GM04503 (cell line): Measurements from ENCODE around the gene RUVBL2.
"Not testable (repeated sequence)": the region's sequence is repeated elsewhere in the genome, so short reads cannot be mapped to it uniquely, and the experiment has no call there.

Experiments used
- DNase-seq: peaks from one replicate; pipeline ENCODE4 v3.0.0-alpha.2; 2012; ENCODE audit warnings: low read depth

The RUVBL2 gene

DNA sequence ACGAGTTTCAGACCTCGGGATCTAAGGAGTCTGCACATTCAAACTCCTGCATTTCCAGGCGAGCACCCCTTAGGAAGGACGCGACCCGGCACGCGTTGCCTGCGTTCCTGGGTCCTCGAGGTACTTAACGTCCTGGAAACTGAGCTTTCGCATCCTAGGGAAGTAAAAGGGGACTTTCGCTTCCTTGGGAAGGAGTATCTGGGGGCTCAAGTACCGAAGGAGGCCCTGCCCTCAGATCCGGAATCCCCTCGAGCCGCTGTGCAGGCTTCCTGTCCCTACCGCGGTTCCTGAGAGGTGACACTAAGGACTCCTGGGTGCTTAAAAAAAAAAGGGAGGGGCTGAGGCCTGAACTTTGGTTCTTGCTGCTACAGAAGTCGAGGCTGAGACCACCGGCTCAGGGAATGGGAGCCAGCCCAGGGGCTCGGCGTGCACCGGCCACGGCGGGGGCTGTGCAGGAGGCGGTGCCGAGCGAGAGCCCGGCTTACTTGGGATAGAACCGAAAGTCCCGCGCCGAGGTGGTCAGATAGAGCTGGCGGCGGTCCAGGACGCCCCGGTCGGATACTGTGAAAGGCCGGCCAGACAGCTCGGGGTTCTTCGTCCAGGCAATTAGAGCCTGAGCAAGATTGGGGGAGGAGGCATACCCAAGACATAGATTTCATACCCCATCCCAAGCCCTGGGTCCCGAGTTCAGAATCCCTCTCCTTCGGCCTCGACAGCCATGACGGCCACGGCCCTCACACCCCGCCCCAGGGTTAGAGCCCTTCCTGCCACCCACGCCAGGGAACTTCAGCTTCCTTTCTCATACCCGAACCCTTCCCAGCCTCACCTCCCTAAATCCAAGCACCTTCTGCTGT, 24.9 kb downstream of the RUVBL2 start:
- DNase-seq: not testable (repeated sequence)

DNA sequence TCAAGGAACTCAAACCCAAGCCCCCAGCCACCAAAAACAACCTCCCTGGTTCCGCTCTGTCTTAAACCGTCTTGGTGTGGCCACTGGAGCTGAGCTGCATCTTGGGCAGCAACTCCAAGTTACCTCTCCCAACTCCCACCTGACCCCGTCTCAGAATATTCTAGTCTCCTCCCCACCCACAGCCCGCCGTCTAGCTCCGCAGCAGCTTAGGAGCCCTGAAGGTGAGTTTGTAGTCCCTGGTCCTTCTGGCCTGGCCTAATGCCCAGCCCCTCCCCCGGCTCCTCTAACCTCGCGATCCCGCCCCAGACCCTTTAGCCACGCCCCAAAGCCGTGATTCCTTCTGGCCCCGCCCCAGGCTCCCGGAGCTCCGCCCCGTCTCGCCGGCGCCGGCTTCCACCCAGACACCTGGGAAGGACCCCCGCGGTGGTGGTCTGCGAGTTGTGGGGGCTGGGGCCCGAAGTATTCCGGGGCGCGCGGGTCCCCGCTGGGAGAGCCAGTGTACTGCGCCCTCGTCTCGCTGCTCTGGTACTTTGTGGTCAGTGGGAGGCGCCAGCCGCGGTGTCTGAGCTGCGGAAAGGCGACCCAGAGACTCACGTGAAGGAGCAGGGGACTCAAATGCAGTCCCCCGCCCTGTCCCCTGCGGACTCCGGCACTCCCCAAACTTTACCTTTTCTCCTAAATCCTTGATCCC, 25.7 kb downstream of the RUVBL2 start:
- DNase-seq: no peak

DNA sequence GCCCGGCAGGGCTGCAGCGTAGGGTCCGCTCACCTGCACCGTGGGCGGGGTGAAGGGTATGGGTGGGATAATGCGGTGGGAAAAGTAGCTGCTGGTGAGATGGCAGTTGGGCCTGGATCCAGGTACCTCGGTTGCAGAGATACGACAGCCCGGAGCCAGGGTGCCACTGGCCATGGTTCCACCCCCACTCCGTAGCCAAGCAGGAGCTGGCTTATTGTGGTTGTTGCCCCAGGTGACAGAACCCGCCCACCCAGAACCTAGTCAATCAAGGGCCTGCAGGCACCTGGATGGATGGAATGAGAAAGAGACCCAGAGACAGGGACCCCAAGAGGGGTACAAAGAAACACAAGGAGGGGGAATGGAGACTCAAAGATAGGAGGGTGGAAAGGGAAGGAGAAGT, 26.7 kb downstream of the RUVBL2 start:
- DNase-seq: no peak

DNA sequence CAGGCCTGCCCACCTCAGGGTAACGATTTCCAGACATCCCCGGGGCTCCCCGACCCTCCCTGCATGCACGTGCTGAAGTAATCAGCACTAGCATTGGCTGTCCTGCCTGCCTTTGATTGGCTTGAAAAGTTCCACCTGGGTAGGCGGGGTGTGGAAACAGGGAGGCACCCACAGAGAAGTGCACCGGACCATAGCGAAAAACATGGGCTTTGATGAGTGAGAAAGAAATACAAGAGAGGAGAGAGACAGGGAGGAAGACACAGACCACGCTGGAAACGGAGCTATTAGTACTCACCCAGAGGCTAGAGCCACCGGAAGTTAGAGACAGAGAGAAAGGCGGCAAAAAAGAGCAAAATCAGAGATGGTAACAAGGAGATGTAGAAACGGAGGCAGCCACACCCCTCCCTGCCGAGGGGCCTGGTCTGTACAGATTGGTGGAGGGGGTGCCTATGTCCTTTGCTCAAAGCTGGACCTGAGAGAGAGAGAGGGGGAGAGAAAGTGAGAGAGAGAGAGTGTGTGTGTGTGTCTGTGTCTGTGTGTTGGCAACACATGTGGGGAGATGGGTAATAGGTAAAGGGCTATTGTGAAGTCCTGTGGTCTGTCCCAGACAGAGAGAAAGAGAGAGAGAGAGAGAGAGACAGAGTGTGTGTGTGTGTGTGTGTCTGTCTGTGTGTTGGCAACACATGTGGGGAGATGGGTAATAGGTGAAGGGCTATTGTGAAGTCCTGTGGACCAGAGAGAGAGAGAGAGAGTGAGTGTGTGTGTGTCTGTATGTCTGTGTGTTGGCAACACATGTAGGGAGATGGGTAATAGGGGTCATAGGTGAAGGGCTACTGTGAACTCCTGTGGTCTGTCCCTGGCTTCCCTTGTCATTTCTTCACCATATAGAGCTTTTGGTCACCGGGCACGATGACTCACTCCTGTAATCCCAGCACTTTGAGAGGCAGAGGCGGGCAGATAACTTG, 27.5 kb downstream of the RUVBL2 start:
- no peak for DNase-seq

DNA sequence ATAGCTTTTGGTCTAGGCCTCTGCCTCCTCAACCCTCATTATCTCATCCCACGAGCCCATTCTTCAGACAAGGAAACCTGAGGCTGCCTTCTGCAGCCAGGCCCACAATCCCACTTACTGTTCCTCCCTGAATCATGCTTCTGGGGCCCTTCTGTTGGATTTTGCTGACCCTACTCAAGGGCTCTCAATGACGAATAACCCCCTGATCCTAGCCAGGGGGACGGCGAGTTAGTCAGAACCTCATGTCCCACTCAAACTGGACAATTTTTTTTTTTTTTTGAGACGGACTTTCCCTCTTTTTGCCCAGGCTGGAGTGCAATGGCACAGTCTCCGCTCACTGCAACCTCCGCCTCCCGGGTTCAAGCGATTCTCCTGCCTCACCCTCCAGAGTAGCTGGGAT, 28.4 kb downstream of the RUVBL2 start:
- DNase-seq: no peak

DNA sequence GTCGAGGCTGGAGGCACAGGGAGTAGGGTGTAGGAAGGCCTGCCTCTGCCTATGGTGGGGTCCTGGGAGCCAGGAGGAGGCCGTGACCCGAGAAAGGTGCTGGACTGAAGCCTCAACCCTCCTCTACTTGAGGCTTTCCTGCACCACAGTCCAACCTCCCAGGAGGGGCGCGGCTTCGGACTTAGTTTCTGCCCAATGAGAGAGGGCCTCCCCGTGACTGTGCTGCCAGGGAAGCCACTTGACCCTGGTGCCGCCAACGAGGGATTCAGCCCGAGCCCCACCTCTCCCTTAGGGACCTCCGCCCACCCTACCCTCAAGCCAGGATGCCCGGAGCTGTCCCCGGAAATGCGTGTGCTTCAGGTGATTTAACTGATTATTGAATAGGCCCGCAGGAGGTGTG, 30.5 kb downstream of the RUVBL2 start, which contains the start of gene CGB3:
TSS of gene CGB3 (minus strand) at position 101 of the 400 bp plus-strand sequence. CDS start 362 bp downstream, outside the sequence.
- not testable (repeated sequence) for DNase-seq

DNA sequence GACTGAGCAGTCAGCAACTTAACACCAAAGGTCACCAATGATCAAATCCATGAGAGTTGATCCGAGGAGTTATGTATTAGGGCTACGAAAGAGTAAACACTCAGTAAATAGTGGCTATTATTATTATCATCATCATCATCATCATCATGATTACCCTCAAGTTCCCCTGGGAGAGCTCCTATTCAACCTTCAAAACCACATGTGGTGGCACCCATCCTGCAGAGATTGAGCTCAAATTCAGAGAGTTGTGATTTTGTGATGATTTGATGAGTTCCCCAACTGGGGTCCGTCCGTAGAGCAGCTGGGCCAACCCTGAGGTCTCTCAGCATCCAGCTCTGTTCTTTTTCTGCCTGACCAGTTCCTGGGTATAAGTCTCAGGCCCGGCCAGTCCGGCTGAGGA, 31.4 kb downstream of the RUVBL2 start:
- not testable (repeated sequence) for DNase-seq

DNA sequence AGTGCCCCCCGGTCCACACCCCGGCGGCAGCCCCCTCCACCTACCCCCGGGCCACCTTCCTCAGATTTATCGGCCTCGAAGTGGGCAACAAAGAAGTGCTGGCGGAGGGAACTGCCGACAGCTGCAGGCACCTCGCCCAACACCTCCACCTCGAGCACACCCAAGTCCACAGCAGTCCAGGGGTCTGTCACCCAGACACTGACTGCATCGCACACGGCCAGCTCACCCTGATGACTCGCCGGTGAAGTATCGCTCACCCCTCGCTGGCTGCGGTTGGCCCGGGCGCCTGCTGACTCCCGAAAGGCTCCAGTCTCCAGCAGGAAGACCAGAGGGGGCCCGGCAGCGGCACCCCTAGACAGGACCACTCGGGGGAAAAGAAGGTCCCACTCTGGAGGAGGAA, 31.9 kb downstream of the RUVBL2 start:
- not testable (repeated sequence) for DNase-seq

DNA sequence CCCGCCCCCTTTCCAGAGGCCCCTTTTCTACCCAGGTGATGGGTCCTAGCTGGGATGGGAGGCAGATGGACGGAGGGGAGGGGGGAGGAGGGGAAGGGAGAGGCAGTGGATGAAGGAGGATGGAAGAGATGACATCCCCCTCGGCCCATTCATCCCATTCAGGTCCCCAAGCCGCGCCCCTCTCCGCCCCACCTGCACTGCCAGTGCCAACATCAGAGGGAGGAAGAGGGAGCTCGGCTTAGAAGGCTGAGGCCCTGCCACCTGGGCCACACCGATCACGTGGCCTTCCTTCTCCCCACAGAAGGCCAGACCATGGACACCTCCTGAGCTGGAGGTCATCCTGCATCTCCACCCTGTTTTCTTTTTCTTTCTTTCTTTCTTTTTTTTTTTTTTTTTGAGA, 35.0 kb downstream of the RUVBL2 start:
- DNase-seq: not testable (repeated sequence)

DNA sequence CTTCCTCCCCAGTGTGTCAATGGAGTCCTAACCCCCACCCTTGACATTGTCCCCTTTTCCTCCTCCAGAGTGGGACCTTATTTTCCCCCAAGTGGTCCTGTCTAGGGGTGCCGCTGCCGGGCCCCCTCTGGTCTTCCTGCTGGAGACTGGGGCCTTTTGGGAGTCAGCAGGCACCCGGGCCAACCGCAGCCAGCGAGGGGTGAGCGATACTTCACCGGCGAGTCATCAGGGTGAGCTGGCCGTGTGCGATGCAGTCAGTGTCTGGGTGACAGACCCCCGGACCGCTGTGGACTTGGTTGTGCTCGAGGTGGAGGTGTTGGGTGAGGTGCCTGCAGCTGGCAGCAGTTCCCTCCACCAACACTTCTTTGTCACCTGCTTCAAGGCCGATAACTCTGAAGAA, 36.1 kb downstream of the RUVBL2 start:
- DNase-seq: not testable (repeated sequence)

DNA sequence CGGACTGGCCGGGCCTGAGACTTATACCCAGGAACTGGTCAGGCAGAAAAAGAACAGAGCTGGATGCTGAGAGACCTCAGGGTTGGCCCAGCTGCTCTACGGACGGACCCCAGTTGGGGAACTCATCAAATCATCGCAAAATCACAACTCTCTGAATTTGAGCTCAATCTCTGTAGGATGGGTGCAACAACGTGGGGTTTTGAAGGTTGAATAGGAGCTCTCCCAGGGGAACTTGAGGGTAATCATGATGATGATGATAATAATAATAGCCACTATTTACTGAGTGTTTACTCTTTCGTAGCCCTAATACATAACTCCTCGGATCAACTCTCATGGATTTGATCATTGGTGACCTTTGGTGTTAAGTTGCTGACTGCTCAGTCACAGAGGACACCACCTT, 36.6 kb downstream of the RUVBL2 start:
- DNase-seq: not testable (repeated sequence)

DNA sequence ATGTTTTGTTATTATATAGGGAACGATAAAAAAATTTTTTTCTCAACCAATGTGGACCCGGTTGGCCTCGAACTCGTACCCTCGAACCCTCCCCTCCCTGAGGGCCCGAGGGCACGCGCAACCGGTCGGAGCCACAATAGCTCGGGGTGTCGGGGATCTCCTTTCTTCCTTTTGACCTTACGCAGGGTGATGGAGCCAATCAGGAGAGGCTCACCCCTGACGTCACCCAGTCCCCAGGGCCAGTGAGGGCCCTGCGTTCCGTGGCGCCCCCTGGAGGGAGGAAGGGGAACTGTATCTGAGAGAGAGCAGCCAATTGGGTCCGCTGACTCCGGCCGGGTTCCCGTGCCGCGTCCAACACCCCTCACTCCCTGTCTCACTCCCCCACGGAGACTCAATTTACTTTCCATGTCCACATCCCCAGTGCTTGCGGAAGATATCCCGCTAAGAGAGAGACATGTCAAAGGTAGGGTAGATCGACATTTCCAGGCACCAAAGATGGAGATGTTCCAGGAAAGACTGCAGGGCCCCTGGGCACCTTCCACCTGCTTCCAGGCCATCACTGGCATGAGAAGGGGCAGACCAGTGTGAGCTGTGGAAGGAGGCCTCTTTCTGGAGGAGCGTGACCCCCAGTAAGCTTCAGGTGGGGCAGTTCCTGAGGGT, 38.1 kb downstream of the RUVBL2 start, which contains the start of gene CGB2:
TSS of gene CGB2 (plus strand) at position 249 of the 660 bp plus-strand sequence. CDS start at position 455, 206 bp downstream.
- not testable (repeated sequence) for DNase-seq

DNA sequence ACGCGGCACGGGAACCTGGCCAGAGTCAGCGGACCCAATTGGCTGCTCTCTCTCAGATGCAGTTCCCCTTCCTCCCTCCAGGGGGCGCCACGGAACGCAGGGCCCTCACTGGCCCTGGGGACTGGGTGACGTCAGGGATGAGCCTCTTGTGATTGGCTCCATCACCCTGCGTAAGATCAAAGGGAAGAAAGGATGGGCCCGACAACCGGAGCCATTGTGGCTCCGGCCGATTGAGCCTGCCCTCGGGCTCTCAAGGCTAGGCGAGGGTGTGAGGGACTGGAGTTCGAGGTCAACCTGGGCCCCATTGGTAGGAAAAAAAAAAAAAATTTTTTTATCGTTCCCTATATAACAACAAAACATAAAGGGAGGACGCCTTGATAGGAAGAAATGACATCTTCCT, 43.1 kb downstream of the RUVBL2 start, which contains the start of gene CGB1:
TSS of gene CGB1 (minus strand) at position 81 of the 400 bp plus-strand sequence. CDS start 184 bp downstream, outside the sequence.
- DNase-seq: not testable (repeated sequence)

DNA sequence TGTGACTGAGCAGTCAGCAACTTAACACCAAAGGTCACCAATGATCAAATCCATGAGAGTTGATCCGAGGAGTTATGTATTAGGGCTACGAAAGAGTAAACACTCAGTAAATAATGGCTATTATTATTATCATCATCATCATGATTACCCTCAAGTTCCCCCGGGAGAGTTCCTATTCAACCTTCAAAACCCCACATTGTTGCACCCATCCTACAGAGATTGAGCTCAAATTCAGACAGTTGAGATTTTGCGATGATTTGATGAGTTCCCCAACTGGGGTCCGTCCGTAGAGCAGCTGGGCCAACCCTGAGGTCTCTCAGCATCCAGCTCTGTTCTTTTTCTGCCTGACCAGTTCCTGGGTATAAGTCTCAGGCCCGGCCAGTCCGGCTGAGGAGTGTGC, 44.4 kb downstream of the RUVBL2 start:
- not testable (repeated sequence) for DNase-seq

DNA sequence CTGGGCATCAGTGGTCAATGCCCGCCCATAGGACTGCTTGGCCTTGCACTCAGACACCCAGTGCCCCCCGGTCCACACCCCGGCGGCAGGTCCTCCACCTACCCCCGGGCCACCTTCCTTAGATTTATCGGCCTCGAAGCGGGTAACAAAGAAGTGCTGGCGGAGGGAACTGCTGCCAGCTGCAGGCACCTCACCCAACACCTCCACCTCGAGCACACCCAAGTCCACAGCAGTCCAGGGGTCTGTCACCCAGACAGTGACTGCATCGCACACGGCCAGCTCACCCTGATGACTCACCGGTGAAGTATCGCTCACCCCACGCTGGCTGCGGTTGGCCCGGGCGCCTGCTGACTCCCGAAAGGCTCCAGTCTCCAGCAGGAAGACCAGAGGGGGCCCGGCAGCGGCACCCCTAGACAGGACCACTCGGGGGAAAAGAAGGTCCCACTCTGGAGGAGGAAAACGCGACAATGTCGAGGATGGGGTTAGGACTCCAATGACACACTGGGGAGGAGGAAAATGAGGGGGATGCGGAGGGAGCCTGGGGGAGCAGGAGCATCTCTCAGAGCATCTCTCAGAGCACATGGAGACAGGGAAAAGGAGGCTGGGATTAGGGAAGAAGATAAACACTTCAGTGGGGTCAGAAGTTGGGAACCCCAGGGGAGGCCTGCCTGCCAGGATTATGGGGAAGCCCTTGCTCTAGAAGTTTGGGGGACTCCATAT, 45.0 kb downstream of the RUVBL2 start:
- DNase-seq: not testable (repeated sequence)

DNA sequence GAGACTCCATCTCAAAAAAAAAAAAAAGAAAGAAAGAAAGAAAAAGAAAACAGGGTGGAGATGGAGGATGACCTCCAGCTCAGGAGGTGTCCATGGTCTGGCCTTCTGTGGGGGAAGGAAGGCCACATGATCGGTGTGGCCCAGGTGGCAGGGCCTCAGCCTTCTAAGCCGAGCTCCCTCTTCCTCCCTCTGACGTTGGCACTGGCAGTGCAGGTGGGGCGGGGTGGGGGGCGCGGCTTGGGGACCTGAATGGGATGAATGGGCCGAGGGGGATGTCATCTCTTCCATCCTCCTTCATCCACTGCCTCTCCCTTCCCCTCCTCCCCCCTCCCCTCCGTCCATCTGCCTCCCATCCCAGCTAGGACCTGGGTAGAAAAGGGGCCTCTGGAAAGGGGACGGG, 46.0 kb downstream of the RUVBL2 start:
- DNase-seq: not testable (repeated sequence)

DNA sequence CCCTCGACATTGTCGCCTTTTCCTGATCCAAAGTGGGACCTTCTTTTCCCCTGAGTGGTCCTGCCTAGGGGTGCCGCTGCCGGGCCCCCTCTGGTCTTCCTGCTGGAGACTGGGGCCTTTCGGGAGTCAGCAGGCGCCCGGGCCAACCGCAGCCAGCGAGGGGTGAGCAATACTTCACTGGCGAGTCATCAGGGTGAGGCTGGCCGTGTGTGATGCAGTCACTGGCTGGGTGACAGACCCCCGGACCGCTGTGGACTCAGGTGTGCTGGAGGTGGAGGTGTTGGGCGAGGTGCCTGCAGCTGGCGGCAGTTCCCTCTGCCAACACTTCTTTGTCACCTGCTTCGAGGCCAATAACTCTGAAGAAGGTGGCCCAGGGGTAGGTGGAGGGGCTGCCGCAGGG, 48.5 kb downstream of the RUVBL2 start:
- no peak for DNase-seq

DNA sequence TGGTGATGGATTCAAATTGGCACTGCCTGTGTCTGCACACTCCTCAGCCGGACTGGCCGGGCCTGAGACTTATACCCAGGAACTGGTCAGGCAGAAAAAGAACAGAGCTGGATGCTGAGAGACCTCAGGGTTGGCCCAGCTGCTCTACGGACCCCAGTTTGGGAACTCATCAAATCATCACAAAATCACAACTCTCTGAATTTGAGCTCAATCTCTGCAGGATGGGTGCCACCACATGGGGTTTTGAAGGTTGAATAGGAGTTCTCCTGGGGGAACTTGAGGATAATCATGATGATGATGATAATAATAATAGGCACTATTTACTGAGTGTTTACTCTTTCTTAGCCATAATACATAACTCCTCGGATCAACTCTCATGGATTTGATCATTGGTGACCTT, 49.0 kb downstream of the RUVBL2 start:
- DNase-seq: not testable (repeated sequence)

DNA sequence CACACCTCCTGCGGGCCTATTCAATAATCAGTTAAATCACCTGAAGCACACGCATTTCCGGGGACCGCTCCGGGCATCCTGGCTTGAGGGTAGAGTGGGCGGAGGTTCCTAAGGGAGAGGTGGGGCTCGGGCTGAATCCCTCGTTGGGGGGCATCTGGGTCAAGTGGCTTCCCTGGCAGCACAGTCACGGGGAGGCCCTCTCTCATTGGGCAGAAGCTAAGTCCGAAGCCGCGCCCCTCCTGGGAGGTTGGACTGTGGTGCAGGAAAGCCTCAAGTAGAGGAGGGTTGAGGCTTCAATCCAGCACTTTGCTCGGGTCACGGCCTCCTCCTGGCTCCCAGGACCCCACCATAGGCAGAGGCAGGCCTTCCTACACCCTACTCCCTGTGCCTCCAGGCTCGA, 49.9 kb downstream of the RUVBL2 start, which contains the start of gene CGB5:
TSS of gene CGB5 (plus strand) at position 301 of the 400 bp plus-strand sequence. CDS start 362 bp downstream, outside the sequence.
- not testable (repeated sequence) for DNase-seq

DNA sequence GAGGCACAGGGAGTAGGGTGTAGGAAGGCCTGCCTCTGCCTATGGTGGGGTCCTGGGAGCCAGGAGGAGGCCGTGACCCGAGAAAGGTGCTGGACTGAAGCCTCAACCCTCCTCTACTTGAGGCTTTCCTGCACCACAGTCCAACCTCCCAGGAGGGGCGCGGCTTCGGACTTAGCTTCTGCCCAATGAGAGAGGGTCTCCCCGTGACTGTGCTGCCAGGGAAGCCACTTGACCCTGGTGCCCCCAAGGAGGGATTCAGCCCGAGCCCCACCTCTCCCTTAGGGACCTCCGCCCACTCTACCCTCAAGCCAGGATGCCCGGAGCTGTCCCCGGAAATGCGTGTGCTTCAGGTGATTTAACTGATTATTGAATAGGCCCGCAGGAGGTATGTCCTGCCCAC, 55.3 kb downstream of the RUVBL2 start, which contains the start of gene CGB8:
TSS of gene CGB8 (minus strand) at position 101 of the 400 bp plus-strand sequence. CDS start 372 bp downstream, outside the sequence.
- DNase-seq: not testable (repeated sequence)
